Prostate gland (tissue), 2 donors: ENCODE data around the gene AMOTL2.

Experiments
- CTCF ChIP-seq, 4 experiments: fragments of 200-600 bp in 2 of 4; fragments of 450-650 bp in 2 of 4; sonication (generic) in 2 of 4; IDR thresholded peaks; 1 replicate in 3 of 4; 2 replicates in 1 of 4; pipeline ENCODE4 v1.5.1; 2016 to 2019; ENCODE audit warnings: antibody characterized with exemption in 4 of 4, mild to moderate bottlenecking in 2 of 4, moderate library complexity in 2 of 4
- POLR2A ChIP-seq: fragments of 450-650 bp; IDR thresholded peaks from one replicate; pipeline ENCODE4 v1.6.1; 2016; ENCODE audit warnings: antibody characterized with exemption, mild to moderate bottlenecking
- POLR2AphosphoS5 ChIP-seq: sonication (generic); formaldehyde crosslinking; IDR thresholded peaks from one replicate; pipeline ENCODE4 v1.6.1; 2017; ENCODE audit warnings: antibody characterized with exemption

GRCh38 chr3:134328147-134328591, 46.1 kb downstream of the AMOTL2 start:
- TF ChIP-seq CTCF (IDR thresholded peaks at IDR 0.05) (no peak), POLR2A (no peak), POLR2AphosphoS5 (no peak)
